ENCODE results near the gene KPNB1. TPM values are rescaled to one million over a fixed set of nuclear protein-coding genes. Genes with fewer than 3 reads are reported as not detected.

KPNB1 gene
- total and polyA plus RNA-seq, 2 experiments from 2014 or later, result 59.5 to 423 TPM

DNA sequence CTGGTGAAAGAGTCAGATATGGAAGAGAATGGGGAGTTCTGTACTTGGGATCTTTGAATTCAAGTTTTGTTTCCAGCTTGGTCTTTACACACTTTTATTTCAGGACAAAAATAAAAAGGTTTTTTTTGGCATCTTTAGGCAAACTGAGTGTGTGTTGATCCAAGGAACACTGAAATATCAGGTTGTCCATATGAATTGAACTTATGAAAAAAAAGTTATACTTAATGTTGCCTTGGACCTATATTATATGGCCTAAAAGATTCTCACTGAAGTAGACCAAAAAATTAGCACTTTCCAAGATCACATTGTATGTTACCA, 14.9 kb downstream of the KPNB1 start:
- TF ChIP-seq EZH2phosphoT487 (IDR thresholded peaks at IDR 0.05; ENCODE audit: insufficient read depth, low read depth) (no peak), EZH2 (IDR thresholded peaks at IDR 0.05; ENCODE audit: insufficient read depth, poor library complexity, severe bottlenecking) (no peak)
- Histone ChIP-seq H3F3A (ENCODE audit: insufficient read depth) (peaks cover 65% of the 10 kb centered on the region), H3K4me2 (ENCODE audit: unreplicated experiment) (no peak overlapping the region), H3K36me3 (ENCODE audit: low read depth) (peaks cover 93% of the 10 kb centered on the region), H3K4me3 (no peak overlapping the region), H3K4me1 (ENCODE audit: insufficient read depth) (no peaks in the 10 kb centered on the region), H3K9ac (no peak overlapping the region), H3K27me3 (replicated peaks; ENCODE audit: insufficient read depth) (no peaks in the 10 kb centered on the region), H2AFZ (no peak overlapping the region), H3K27ac (no peak overlapping the region), H3K79me2 (ENCODE audit: insufficient read depth) (peaks cover 93% of the 10 kb centered on the region), H4K20me1 (ENCODE audit: insufficient read depth) (0 out of 2 replicates have a peak, but pooled peaks cover 7% of the 10 kb centered on the region), H3K9me2 (ENCODE audit: insufficient read depth) (no peaks in the 10 kb centered on the region), H3K9me3 (ENCODE audit: low read depth) (no peaks in the 10 kb centered on the region)
- DNase-seq, result no peak
- in situ Hi-C loops (cut with MboI), result no loop called here

DNA sequence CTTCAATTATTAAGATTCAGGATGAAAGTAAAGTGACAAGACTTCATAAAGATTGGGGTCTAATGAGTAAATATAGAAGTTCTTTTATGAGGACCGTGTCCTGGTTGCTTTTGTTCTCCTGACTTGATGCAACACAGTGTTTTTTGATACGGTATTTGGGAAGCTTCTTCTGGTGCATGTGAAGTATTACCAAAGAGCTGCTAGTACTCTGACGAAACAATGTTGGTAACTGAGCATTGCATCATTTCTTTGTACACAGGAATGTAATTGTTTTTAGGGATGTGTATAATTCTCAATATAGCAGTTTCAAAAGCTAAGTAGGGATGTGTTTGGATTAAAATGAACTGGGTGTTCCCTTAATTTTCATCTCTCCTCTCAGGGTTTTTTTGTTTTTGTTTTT, 15.9 kb downstream of the KPNB1 start:
- Histone ChIP-seq H3K27ac (peak overlapping the region; percentile 46), H2AFZ (no peak overlapping the region), H3K27me3 (replicated peaks; ENCODE audit: insufficient read depth) (no peaks in the 10 kb centered on the region), H3K4me2 (ENCODE audit: unreplicated experiment) (no peak overlapping the region), H3K9me2 (ENCODE audit: insufficient read depth) (no peaks in the 10 kb centered on the region), H3K9me3 (ENCODE audit: low read depth) (no peaks in the 10 kb centered on the region), H4K20me1 (ENCODE audit: insufficient read depth) (0 out of 2 replicates have a peak, but pooled peaks cover 3% of the 10 kb centered on the region), H3K4me1 (ENCODE audit: insufficient read depth) (no peaks in the 10 kb centered on the region), H3K9ac (no peak overlapping the region), H3K79me2 (ENCODE audit: insufficient read depth) (peaks cover 94% of the 10 kb centered on the region), H3K4me3 (no peak overlapping the region), H3K36me3 (ENCODE audit: low read depth) (peaks cover 93% of the 10 kb centered on the region), H3F3A (ENCODE audit: insufficient read depth) (peaks cover 62% of the 10 kb centered on the region)
- 36 to 43% methylated on average over 3 of the region's 3 CpGs for WGBS, 2 experiments (ENCODE audit: low coverage in 1 of 2, low lambda C conversion rate in 2 of 2, missing lambda C conversion rate in 2 of 2)
- peak; percentile 75 for DNase-seq
- in situ Hi-C loops (cut with MboI), result no loop called here
- TF ChIP-seq EZH2 (IDR thresholded peaks at IDR 0.05; ENCODE audit: insufficient read depth, poor library complexity, severe bottlenecking) (no peak), EZH2phosphoT487 (IDR thresholded peaks at IDR 0.05; ENCODE audit: insufficient read depth, low read depth) (no peak)

DNA sequence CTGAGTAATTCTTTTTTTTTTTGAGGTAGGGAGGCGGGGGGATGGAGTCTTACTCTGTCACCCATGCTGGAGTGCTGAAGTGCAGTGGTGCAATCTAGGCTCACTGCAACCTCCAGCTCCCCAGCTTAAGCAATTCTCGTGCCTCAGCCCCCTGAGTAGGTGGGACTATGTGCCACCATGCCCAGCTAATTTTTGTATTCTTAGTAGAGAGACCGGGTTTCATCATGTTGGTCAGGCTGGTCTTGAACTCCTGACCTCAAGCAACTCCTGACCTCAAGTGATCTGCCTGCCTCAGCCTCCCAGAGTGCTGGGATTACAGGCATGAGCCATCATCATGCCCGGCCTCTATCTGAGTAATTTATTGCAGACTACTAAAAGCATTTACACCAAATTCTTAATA, 19.4 kb downstream of the KPNB1 start:
- TF ChIP-seq EZH2phosphoT487 (IDR thresholded peaks at IDR 0.05; ENCODE audit: insufficient read depth, low read depth) (no peak), EZH2 (IDR thresholded peaks at IDR 0.05; ENCODE audit: insufficient read depth, poor library complexity, severe bottlenecking) (no peak)
- no peak overlapping the region for H3K9ac ChIP-seq
- H3K27ac ChIP-seq, result no peak overlapping the region; the same call in 1 of the 2 replicates
- peaks cover 50% of the 10 kb centered on the region for H3F3A ChIP-seq (ENCODE audit: insufficient read depth)
- peaks cover 90% of the 10 kb centered on the region for H3K79me2 ChIP-seq (ENCODE audit: insufficient read depth)
- no peaks in the 10 kb centered on the region for H4K20me1 ChIP-seq (ENCODE audit: insufficient read depth)
- H3K9me2 ChIP-seq (ENCODE audit: insufficient read depth), result no peaks in the 10 kb centered on the region
- no peaks in the 10 kb centered on the region for H3K4me1 ChIP-seq (ENCODE audit: insufficient read depth)
- peaks cover 94% of the 10 kb centered on the region for H3K36me3 ChIP-seq (ENCODE audit: low read depth)
- no peak overlapping the region for H2AFZ ChIP-seq
- H3K27me3 ChIP-seq (replicated peaks; ENCODE audit: insufficient read depth), result no peaks in the 10 kb centered on the region
- in situ Hi-C loops (cut with MboI), result no loop called here
- no peaks in the 10 kb centered on the region for H3K9me3 ChIP-seq (ENCODE audit: low read depth)
- 69 to 79% methylated on average over 4 of the region's 4 CpGs for WGBS, 2 experiments (ENCODE audit: low coverage in 1 of 2, low lambda C conversion rate in 2 of 2, missing lambda C conversion rate in 2 of 2)
- no peak for DNase-seq
- H3K4me3 ChIP-seq, result no peak overlapping the region
- no peak overlapping the region for H3K4me2 ChIP-seq (ENCODE audit: unreplicated experiment)

DNA sequence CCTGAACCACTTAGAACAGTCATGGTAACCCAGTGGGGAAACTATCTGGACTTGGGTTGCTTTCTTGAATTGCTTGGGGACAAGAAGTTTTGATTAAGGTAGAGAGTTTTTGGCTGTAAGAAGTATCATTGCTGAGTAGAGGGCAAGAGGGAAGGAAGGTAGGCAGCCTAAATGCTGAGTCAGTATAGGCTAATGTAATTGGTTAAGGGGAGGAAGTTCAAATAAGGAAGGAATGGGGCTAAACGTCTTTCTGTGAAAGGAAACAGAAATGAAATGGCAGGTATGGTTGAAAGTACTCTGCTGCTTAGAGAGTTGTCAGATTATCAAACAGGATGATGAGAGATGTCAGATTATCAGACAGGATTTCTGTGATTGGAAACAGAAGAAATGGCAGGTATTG, 20.3 kb downstream of the KPNB1 start:
- WGBS, 2 experiments (ENCODE audit: low coverage in 1 of 2, low lambda C conversion rate in 2 of 2, missing lambda C conversion rate in 2 of 2), result 5 to 13% methylated on average over 1 of the region's 1 CpG
- H3K36me3 ChIP-seq (ENCODE audit: low read depth), result peaks cover 94% of the 10 kb centered on the region
- no peak for TF ChIP-seq EZH2 (IDR thresholded peaks at IDR 0.05; ENCODE audit: insufficient read depth, poor library complexity, severe bottlenecking)
- no peak for TF ChIP-seq EZH2phosphoT487 (IDR thresholded peaks at IDR 0.05; ENCODE audit: insufficient read depth, low read depth)
- no peak for DNase-seq
- H3K9me3 ChIP-seq (ENCODE audit: low read depth), result no peaks in the 10 kb centered on the region
- H3K4me3 ChIP-seq, result no peak overlapping the region
- H3K9me2 ChIP-seq (ENCODE audit: insufficient read depth), result no peaks in the 10 kb centered on the region
- H3K4me2 ChIP-seq (ENCODE audit: unreplicated experiment), result no peak overlapping the region
- H2AFZ ChIP-seq, result no peak overlapping the region
- in situ Hi-C loops (cut with MboI), result no loop called here
- H3F3A ChIP-seq (ENCODE audit: insufficient read depth), result peaks cover 46% of the 10 kb centered on the region
- H3K79me2 ChIP-seq (ENCODE audit: insufficient read depth), result peaks cover 90% of the 10 kb centered on the region
- H3K9ac ChIP-seq, result no peak overlapping the region
- no peaks in the 10 kb centered on the region for H4K20me1 ChIP-seq (ENCODE audit: insufficient read depth)
- no peaks in the 10 kb centered on the region for H3K4me1 ChIP-seq (ENCODE audit: insufficient read depth)
- no peak overlapping the region for H3K27ac ChIP-seq
- no peaks in the 10 kb centered on the region for H3K27me3 ChIP-seq (replicated peaks; ENCODE audit: insufficient read depth)

DNA sequence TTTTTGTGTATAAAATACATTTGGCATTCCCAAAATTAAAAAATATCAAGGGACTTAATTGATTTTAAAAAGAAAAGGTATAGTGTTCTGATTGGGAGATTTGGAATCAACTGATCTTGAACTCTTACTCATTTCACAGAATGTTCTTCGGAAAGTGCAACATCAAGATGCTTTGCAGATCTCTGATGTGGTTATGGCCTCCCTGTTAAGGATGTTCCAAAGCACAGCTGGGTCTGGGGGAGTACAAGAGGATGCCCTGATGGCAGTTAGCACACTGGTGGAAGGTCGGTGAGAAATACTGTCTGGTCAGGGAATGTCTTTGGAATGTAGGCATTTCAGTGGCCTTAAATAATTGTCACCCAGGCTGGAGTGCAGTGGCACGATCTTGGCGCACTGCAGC, 24.8 kb downstream of the KPNB1 start:
- Histone ChIP-seq H3K36me3 (ENCODE audit: low read depth) (peaks cover 97% of the 10 kb centered on the region), H3K9me2 (ENCODE audit: insufficient read depth) (no peaks in the 10 kb centered on the region), H4K20me1 (ENCODE audit: insufficient read depth) (no peaks in the 10 kb centered on the region), H2AFZ (no peak overlapping the region), H3K9ac (no peak overlapping the region), H3K9me3 (ENCODE audit: low read depth) (no peaks in the 10 kb centered on the region), H3K4me2 (ENCODE audit: unreplicated experiment) (no peak overlapping the region), H3K27ac (no peak overlapping the region), H3K27me3 (replicated peaks; ENCODE audit: insufficient read depth) (no peaks in the 10 kb centered on the region), H3K4me1 (ENCODE audit: insufficient read depth) (no peaks in the 10 kb centered on the region), H3F3A (ENCODE audit: insufficient read depth) (peaks cover 64% of the 10 kb centered on the region), H3K79me2 (ENCODE audit: insufficient read depth) (peaks cover 87% of the 10 kb centered on the region), H3K4me3 (no peak overlapping the region)
- in situ Hi-C loops (cut with MboI), result no loop called here
- TF ChIP-seq EZH2 (IDR thresholded peaks at IDR 0.05; ENCODE audit: insufficient read depth, poor library complexity, severe bottlenecking) (no peak), EZH2phosphoT487 (IDR thresholded peaks at IDR 0.05; ENCODE audit: insufficient read depth, low read depth) (no peak)
- no peak for DNase-seq
- 97 to 100% methylated on average over 4 of the region's 4 CpGs for WGBS, 2 experiments (ENCODE audit: low coverage in 1 of 2, low lambda C conversion rate in 2 of 2, missing lambda C conversion rate in 2 of 2)
